Measurements from ENCODE around the gene METTL1. TPM values are rescaled to one million over a fixed set of nuclear protein-coding genes. Genes with fewer than 3 reads are reported as not detected.

Gene METTL1
- polyA plus RNA-seq, 4 donors, result 2.2 to 21.9 (median 11.6) TPM

- Histone ChIP-seq H3K4me3 (ENCODE audit: low read depth in 1 of 3, low read length in 3 of 3) (no peak overlapping the region), H3K27ac (ENCODE audit: low read depth in 1 of 3, low read length in 2 of 3) (peak overlapping the region in 1 of 3 donors; percentile 3), H3K4me1 (ENCODE audit: control insufficient read depth in 3 of 3, insufficient read depth in 2 of 3, low read depth in 1 of 3, low read length in 2 of 3) (peaks cover 0 to 10% (median 0%) of the 10 kb centered on the region in 3 donors), H3K9me3 (ENCODE audit: control insufficient read depth in 2 of 2, insufficient read depth in 1 of 2, low read depth in 1 of 2, low read length in 1 of 2) (no peaks in the 10 kb centered on the region), H3K36me3 (ENCODE audit: control insufficient read depth in 3 of 3, insufficient read depth in 2 of 3, low read depth in 1 of 3, low read length in 3 of 3) (peaks cover 0 to 38% (median 0%) of the 10 kb centered on the region in 3 donors), H3K27me3 (ENCODE audit: control insufficient read depth in 3 of 3, insufficient read depth in 3 of 3, low read length in 3 of 3) (no peaks in the 10 kb centered on the region)
- FAIRE-seq, result no peak
- no peak for DNase-seq
- 60 to 72% (median 72%) methylated on average over 13 of the region's 13 CpGs for WGBS, 3 donors
Measured at GRCh38 chr12:57815177-57816000, 43.5 kb upstream of the METTL1 start.

GRCh38 chr12:57813971-57814772, 42.3 kb upstream of the METTL1 start:
- H3K4me3 ChIP-seq (ENCODE audit: low read depth in 1 of 3, low read length in 3 of 3), result no peak overlapping the region
- DNase-seq (no peak), FAIRE-seq (no peak)
- no peak overlapping the region for H3K27ac ChIP-seq (ENCODE audit: low read depth in 1 of 3, low read length in 2 of 3)
- H3K27me3 ChIP-seq (ENCODE audit: control insufficient read depth in 3 of 3, insufficient read depth in 3 of 3, low read length in 3 of 3), result no peaks in the 10 kb centered on the region
- no peaks in the 10 kb centered on the region for H3K9me3 ChIP-seq (ENCODE audit: control insufficient read depth in 2 of 2, insufficient read depth in 1 of 2, low read depth in 1 of 2, low read length in 1 of 2)
- H3K36me3 ChIP-seq (ENCODE audit: control insufficient read depth in 3 of 3, insufficient read depth in 2 of 3, low read depth in 1 of 3, low read length in 3 of 3), result peaks cover 0 to 39% (median 0%) of the 10 kb centered on the region in 3 donors
- 78 to 83% (median 78%) methylated on average over 16 to 17 of the region's 17 CpGs for WGBS, 3 donors
- peaks cover 0 to 10% (median 0%) of the 10 kb centered on the region in 3 donors for H3K4me1 ChIP-seq (ENCODE audit: control insufficient read depth in 3 of 3, insufficient read depth in 2 of 3, low read depth in 1 of 3, low read length in 2 of 3)

DNA sequence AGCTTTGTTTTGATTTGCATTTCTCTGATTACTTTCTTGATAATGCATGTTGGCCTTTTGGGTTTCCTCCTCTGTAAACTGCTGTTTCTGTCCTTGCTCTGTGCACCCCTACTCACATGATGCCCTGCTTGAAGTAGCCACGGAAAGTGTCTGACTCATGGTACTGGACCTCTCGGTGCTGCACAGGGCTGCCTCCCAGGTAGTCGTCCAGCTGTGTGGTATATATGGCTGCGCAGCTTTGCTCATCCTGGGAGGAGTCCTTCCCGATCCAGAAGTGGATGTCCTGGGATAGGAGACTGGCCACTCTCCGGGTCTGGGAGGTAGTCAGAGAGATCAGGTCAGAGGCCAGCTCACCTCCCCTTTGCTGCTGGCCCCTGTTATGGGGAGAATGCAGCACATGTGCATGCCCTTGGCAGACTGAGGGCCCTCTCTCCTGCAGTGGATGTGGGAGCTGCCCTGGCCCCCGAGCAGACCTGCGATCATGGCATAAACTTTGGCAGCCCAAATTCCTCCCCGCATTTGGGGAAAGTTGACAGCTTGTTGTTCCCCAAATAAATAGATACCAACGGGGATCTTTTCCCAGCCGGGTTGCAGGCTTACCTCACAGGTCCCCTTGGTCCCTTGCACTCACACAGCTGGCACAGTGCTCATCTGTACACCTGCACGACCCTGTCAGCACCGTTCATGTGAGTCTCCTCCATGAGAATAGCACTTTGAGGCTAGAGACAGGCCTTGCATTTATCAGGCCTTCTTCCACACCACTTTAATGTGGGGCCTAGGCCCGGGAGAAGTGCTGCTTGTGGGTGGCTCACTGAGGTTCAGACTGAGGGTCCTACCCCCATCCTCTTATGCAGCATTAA, 41.4 kb upstream of the METTL1 start:
- Histone ChIP-seq H3K9me3 (ENCODE audit: control insufficient read depth in 2 of 2, insufficient read depth in 1 of 2, low read depth in 1 of 2, low read length in 1 of 2) (no peaks in the 10 kb centered on the region), H3K27ac (ENCODE audit: low read depth in 1 of 3, low read length in 2 of 3) (no peak overlapping the region), H3K27me3 (ENCODE audit: control insufficient read depth in 3 of 3, insufficient read depth in 3 of 3, low read length in 3 of 3) (no peaks in the 10 kb centered on the region), H3K36me3 (ENCODE audit: control insufficient read depth in 3 of 3, insufficient read depth in 2 of 3, low read depth in 1 of 3, low read length in 3 of 3) (peaks cover 0 to 38% (median under 1%) of the 10 kb centered on the region in 3 donors), H3K4me1 (ENCODE audit: control insufficient read depth in 3 of 3, insufficient read depth in 2 of 3, low read depth in 1 of 3, low read length in 2 of 3) (peaks cover 0 to 10% (median 0%) of the 10 kb centered on the region in 3 donors), H3K4me3 (ENCODE audit: low read depth in 1 of 3, low read length in 3 of 3) (no peak overlapping the region)
- WGBS, 3 donors, result 83 to 85% (median 83%) methylated on average over 14 of the region's 14 CpGs
- FAIRE-seq (no peak), DNase-seq (no peak)

DNA sequence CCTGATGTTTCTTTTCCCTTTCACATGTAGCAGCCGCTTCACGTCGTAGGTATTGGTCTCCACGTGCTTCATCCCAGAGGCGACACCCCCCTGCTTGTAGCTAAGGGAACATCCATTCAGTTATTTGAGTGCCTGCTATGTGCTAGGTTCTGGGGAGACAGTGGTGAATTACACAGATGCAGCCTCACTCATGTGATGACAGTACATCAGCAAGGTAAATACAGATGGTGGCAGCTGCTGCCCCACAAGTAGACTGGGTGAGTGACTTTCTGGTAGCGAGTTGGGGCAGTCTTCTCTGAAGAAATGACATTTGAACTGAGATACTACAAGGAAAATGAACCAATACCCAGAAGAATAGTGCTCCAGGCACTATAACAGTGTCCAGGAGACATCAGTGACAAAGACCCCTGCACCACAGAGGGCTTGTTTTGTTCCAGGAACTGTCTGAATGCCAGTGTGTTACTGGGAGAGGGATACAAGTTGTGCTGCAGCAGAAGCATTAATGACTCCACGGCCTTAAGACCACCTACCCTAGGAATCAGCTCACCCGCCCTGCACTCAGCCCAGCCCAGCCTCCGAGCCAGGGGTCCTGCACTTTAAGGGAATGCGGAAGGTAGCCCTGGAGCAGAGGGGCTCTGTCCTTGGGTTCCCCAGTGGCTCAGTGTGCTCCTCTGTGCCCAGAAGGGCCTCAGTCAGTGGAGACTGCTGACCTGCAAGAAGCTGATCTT, 39.3 kb upstream of the METTL1 start:
- FAIRE-seq (no peak), DNase-seq (no peak)
- Histone ChIP-seq H3K4me1 (ENCODE audit: control insufficient read depth in 3 of 3, insufficient read depth in 2 of 3, low read depth in 1 of 3, low read length in 2 of 3) (no peaks in the 10 kb centered on the region), H3K27ac (ENCODE audit: low read depth in 1 of 3, low read length in 2 of 3) (no peak overlapping the region), H3K4me3 (ENCODE audit: low read depth in 1 of 3, low read length in 3 of 3) (no peak overlapping the region), H3K36me3 (ENCODE audit: control insufficient read depth in 3 of 3, insufficient read depth in 2 of 3, low read depth in 1 of 3, low read length in 3 of 3) (peaks cover 0 to 55% (median 4%) of the 10 kb centered on the region in 3 donors), H3K27me3 (ENCODE audit: control insufficient read depth in 3 of 3, insufficient read depth in 3 of 3, low read length in 3 of 3) (no peaks in the 10 kb centered on the region), H3K9me3 (ENCODE audit: control insufficient read depth in 2 of 2, insufficient read depth in 1 of 2, low read depth in 1 of 2, low read length in 1 of 2) (no peaks in the 10 kb centered on the region)
- 90 to 96% (median 95%) methylated on average over 10 of the region's 10 CpGs for WGBS, 3 donors

DNA sequence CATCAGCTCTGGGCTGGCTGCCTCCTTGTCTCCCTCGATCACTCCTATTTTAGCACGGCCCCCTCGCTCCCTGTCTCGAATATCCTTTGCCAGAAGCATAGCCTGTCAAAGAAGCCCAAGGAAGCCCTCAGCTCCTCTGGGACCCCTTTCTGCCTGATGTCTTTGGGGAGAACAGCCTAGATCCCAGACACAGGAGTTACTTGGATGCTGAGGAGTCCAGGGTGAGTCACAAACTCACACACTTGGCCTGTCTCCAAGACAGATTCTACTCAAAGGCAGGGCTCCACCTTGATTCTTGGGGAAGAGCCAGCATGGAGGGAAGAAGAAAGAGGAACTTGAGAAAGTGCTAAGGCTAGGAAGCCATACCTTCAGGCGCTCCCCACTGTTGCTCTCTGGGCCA, 38.5 kb upstream of the METTL1 start:
- peak in 1 of 2 donors; percentile 49 for DNase-seq

GRCh38 chr12:57809425-57809824, 37.5 kb upstream of the METTL1 start:
- Histone ChIP-seq H3K4me1 (ENCODE audit: control insufficient read depth in 3 of 3, insufficient read depth in 2 of 3, low read depth in 1 of 3, low read length in 2 of 3) (no peaks in the 10 kb centered on the region), H3K27me3 (ENCODE audit: control insufficient read depth in 3 of 3, insufficient read depth in 3 of 3, low read length in 3 of 3) (no peaks in the 10 kb centered on the region), H3K9me3 (ENCODE audit: control insufficient read depth in 2 of 2, insufficient read depth in 1 of 2, low read depth in 1 of 2, low read length in 1 of 2) (no peaks in the 10 kb centered on the region), H3K36me3 (ENCODE audit: control insufficient read depth in 3 of 3, insufficient read depth in 2 of 3, low read depth in 1 of 3, low read length in 3 of 3) (peaks cover 0 to 54% (median 4%) of the 10 kb centered on the region in 3 donors), H3K27ac (ENCODE audit: low read depth in 1 of 3, low read length in 2 of 3) (no peak overlapping the region), H3K4me3 (ENCODE audit: low read depth in 1 of 3, low read length in 3 of 3) (no peak overlapping the region)
- FAIRE-seq, result no peak
- no peak for DNase-seq
- 90 to 93% (median 91%) methylated on average over 3 of the region's 3 CpGs for WGBS, 3 donors

More for the DNA sequence above, 38.5 kb upstream of the METTL1 start:
- WGBS, 3 donors, result 93 to 94% (median 93%) methylated on average over 5 of the region's 5 CpGs
- Histone ChIP-seq H3K27ac (ENCODE audit: low read depth in 1 of 3, low read length in 2 of 3) (no peak overlapping the region), H3K4me1 (ENCODE audit: control insufficient read depth in 3 of 3, insufficient read depth in 2 of 3, low read depth in 1 of 3, low read length in 2 of 3) (no peaks in the 10 kb centered on the region), H3K4me3 (ENCODE audit: low read depth in 1 of 3, low read length in 3 of 3) (no peak overlapping the region), H3K36me3 (ENCODE audit: control insufficient read depth in 3 of 3, insufficient read depth in 2 of 3, low read depth in 1 of 3, low read length in 3 of 3) (peaks cover 0 to 57% (median 4%) of the 10 kb centered on the region in 3 donors), H3K9me3 (ENCODE audit: control insufficient read depth in 2 of 2, insufficient read depth in 1 of 2, low read depth in 1 of 2, low read length in 1 of 2) (no peaks in the 10 kb centered on the region), H3K27me3 (ENCODE audit: control insufficient read depth in 3 of 3, insufficient read depth in 3 of 3, low read length in 3 of 3) (no peaks in the 10 kb centered on the region)
- no peak for FAIRE-seq

- Histone ChIP-seq H3K27me3 (ENCODE audit: control insufficient read depth in 3 of 3, insufficient read depth in 3 of 3, low read length in 3 of 3) (no peaks in the 10 kb centered on the region), H3K4me1 (ENCODE audit: control insufficient read depth in 3 of 3, insufficient read depth in 2 of 3, low read depth in 1 of 3, low read length in 2 of 3) (no peaks in the 10 kb centered on the region), H3K27ac (ENCODE audit: low read depth in 1 of 3, low read length in 2 of 3) (no peak overlapping the region), H3K9me3 (ENCODE audit: control insufficient read depth in 2 of 2, insufficient read depth in 1 of 2, low read depth in 1 of 2, low read length in 1 of 2) (no peaks in the 10 kb centered on the region), H3K4me3 (ENCODE audit: low read depth in 1 of 3, low read length in 3 of 3) (no peak overlapping the region), H3K36me3 (ENCODE audit: control insufficient read depth in 3 of 3, insufficient read depth in 2 of 3, low read depth in 1 of 3, low read length in 3 of 3) (peaks cover 0 to 55% (median 4%) of the 10 kb centered on the region in 3 donors)
- no peak for DNase-seq
- WGBS, 3 donors, result 86 to 93% (median 90%) methylated on average over 5 of the region's 5 CpGs
- no peak for FAIRE-seq
Measured at GRCh38 chr12:57808351-57808750, 36.4 kb upstream of the METTL1 start.
